ENCODE measurements around the gene IGF2. TPM values are rescaled to one million over a fixed set of nuclear protein-coding genes. Genes with fewer than 3 reads are reported as not detected.

IGF2 gene
- total RNA-seq, 1 donor from 2014 or later = 711 TPM

- Histone ChIP-seq H3K36me3 (ENCODE audit: control insufficient read depth in 3 of 3, insufficient read depth in 3 of 3, low read length in 3 of 3) (no peaks in the 10 kb centered on the region), H3K9me3 (ENCODE audit: control insufficient read depth in 3 of 3, low read length in 3 of 3) (no peaks in the 10 kb centered on the region), H3K27ac (ENCODE audit: low read depth, low read length) (no peak overlapping the region), H3K9ac (ENCODE audit: low read depth in 1 of 3, low read length in 3 of 3) (peak overlapping the region in 1 of 3 donors; percentile 33), H3K4me3 (ENCODE audit: low read length in 3 of 3) (no peak overlapping the region), H3K4me1 (ENCODE audit: control insufficient read depth in 3 of 3, insufficient read depth in 3 of 3, low read length in 3 of 3) (peaks cover 28 to 59% (median 55%) of the 10 kb centered on the region in 3 donors), H3K27me3 (ENCODE audit: control insufficient read depth in 3 of 3, insufficient read depth in 3 of 3, low read length in 3 of 3) (no peaks in the 10 kb centered on the region)
Observed at GRCh38 chr11:2094354-2095197, 44.6 kb downstream of the IGF2 start.

DNA sequence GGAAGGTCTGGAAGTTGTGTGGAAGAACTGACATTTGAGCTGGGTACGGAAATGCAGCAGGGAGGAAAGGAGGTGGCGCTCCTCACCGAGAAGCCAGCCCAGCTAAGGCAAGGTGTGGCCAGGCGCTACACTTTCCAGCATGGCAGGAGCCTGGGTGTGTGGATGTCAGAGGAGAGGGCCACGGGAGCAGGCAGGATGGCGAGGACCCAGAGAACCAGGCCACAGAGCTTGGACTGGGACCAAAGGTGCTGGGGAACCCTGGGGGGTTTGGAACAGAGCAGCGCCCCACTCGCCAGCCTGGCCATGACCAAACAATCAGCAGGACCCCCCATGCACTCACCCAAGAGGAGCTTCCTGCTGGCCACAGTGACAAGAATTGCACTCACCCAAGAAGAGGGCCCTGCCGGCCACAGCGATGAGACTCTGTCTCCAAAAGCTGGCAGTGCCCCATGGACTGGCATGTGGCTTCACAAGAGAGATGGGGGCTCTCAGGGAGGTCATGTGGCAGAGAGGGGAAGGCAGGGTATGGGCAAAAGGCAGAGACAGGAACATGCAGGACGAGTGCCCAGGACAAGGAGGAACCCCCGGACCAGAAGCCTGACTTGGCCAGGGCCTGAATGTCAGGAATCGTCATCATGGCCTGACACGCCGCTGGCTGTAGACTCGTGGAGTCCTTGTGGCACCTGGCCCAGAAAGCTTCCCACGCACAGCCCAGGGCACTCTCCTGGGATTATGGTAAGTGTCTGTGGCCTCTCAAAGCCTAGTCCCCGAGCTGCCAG, 45.4 kb downstream of the IGF2 start:
- no peaks in the 10 kb centered on the region for H3K27me3 ChIP-seq (ENCODE audit: control insufficient read depth in 3 of 3, insufficient read depth in 3 of 3, low read length in 3 of 3)
- peak overlapping the region; percentile 11 for H3K27ac ChIP-seq (ENCODE audit: low read depth, low read length)
- H3K4me3 ChIP-seq (ENCODE audit: low read length in 3 of 3) = no peak overlapping the region
- H3K36me3 ChIP-seq (ENCODE audit: control insufficient read depth in 3 of 3, insufficient read depth in 3 of 3, low read length in 3 of 3) = no peaks in the 10 kb centered on the region
- no peaks in the 10 kb centered on the region for H3K9me3 ChIP-seq (ENCODE audit: control insufficient read depth in 3 of 3, low read length in 3 of 3)
- peaks cover 27 to 51% (median 47%) of the 10 kb centered on the region in 3 donors for H3K4me1 ChIP-seq (ENCODE audit: control insufficient read depth in 3 of 3, insufficient read depth in 3 of 3, low read length in 3 of 3)
- peak overlapping the region in 1 of 3 donors; percentile 33 for H3K9ac ChIP-seq (ENCODE audit: low read depth in 1 of 3, low read length in 3 of 3)

DNA sequence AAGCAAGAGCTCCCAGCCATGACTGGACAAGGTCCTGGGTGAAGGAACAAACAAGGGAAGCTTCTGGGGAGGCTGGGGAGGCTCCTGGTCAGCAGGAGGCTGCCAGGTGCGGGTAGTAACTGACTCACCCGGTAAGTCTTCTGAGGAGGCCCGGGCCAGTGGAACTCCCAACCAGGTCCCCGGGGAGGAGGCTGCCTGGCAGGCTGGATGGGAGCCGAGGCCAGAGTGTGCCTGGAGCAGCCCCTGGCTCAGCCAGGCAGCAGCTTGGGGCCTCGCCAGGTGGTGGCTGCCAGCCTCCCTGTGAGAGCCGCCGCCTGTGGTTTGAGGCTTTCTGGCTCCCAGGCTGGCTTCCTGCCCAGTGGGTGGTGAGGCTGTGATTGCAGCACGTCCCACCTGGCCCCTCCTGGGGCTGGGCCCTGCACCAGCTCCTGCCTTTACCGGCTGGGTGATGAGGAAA, 46.2 kb downstream of the IGF2 start:
- Histone ChIP-seq H3K4me1 (ENCODE audit: control insufficient read depth in 3 of 3, insufficient read depth in 3 of 3, low read length in 3 of 3) (peaks cover 27 to 48% (median 41%) of the 10 kb centered on the region in 3 donors), H3K27me3 (ENCODE audit: control insufficient read depth in 3 of 3, insufficient read depth in 3 of 3, low read length in 3 of 3) (no peaks in the 10 kb centered on the region), H3K9ac (ENCODE audit: low read depth in 1 of 3, low read length in 3 of 3) (no peak overlapping the region), H3K36me3 (ENCODE audit: control insufficient read depth in 3 of 3, insufficient read depth in 3 of 3, low read length in 3 of 3) (no peaks in the 10 kb centered on the region), H3K4me3 (ENCODE audit: low read length in 3 of 3) (no peak overlapping the region), H3K9me3 (ENCODE audit: control insufficient read depth in 3 of 3, low read length in 3 of 3) (peaks cover 0 to under 1% (median 0%) of the 10 kb centered on the region in 3 donors), H3K27ac (ENCODE audit: low read depth, low read length) (peak overlapping the region; percentile 11)

GRCh38 chr11:2092464-2092910, 46.7 kb downstream of the IGF2 start:
- no peak overlapping the region for H3K4me3 ChIP-seq (ENCODE audit: low read length in 3 of 3)
- H3K36me3 ChIP-seq (ENCODE audit: control insufficient read depth in 3 of 3, insufficient read depth in 3 of 3, low read length in 3 of 3) = no peaks in the 10 kb centered on the region
- no peaks in the 10 kb centered on the region for H3K27me3 ChIP-seq (ENCODE audit: control insufficient read depth in 3 of 3, insufficient read depth in 3 of 3, low read length in 3 of 3)
- H3K9ac ChIP-seq (ENCODE audit: low read depth in 1 of 3, low read length in 3 of 3) = peak overlapping the region in 1 of 3 donors; percentile 16
- peaks cover 0 to 2% (median 0%) of the 10 kb centered on the region in 3 donors for H3K9me3 ChIP-seq (ENCODE audit: control insufficient read depth in 3 of 3, low read length in 3 of 3)
- H3K4me1 ChIP-seq (ENCODE audit: control insufficient read depth in 3 of 3, insufficient read depth in 3 of 3, low read length in 3 of 3) = peaks cover 23 to 44% (median 37%) of the 10 kb centered on the region in 3 donors
- no peak overlapping the region for H3K27ac ChIP-seq (ENCODE audit: low read depth, low read length)

- H3K36me3 ChIP-seq (ENCODE audit: control insufficient read depth in 3 of 3, insufficient read depth in 3 of 3, low read length in 3 of 3) = no peaks in the 10 kb centered on the region
- H3K4me1 ChIP-seq (ENCODE audit: control insufficient read depth in 3 of 3, insufficient read depth in 3 of 3, low read length in 3 of 3) = peaks cover 23 to 44% (median 34%) of the 10 kb centered on the region in 3 donors
- H3K27ac ChIP-seq (ENCODE audit: low read depth, low read length) = no peak overlapping the region
- peaks cover 0 to 2% (median 0%) of the 10 kb centered on the region in 3 donors for H3K9me3 ChIP-seq (ENCODE audit: control insufficient read depth in 3 of 3, low read length in 3 of 3)
- H3K27me3 ChIP-seq (ENCODE audit: control insufficient read depth in 3 of 3, insufficient read depth in 3 of 3, low read length in 3 of 3) = no peaks in the 10 kb centered on the region
- H3K4me3 ChIP-seq (ENCODE audit: low read length in 3 of 3) = no peak overlapping the region
- peak overlapping the region in 1 of 3 donors; percentile 16 for H3K9ac ChIP-seq (ENCODE audit: low read depth in 1 of 3, low read length in 3 of 3)
Observed at GRCh38 chr11:2091786-2092463, 47.3 kb downstream of the IGF2 start.

GRCh38 chr11:2091112-2091746, 48.0 kb downstream of the IGF2 start:
- Histone ChIP-seq H3K4me3 (ENCODE audit: low read length in 3 of 3) (no peak overlapping the region), H3K27ac (ENCODE audit: low read depth, low read length) (no peak overlapping the region), H3K27me3 (ENCODE audit: control insufficient read depth in 3 of 3, insufficient read depth in 3 of 3, low read length in 3 of 3) (peaks cover 0 to 4% (median 0%) of the 10 kb centered on the region in 3 donors), H3K4me1 (ENCODE audit: control insufficient read depth in 3 of 3, insufficient read depth in 3 of 3, low read length in 3 of 3) (peaks cover 23 to 38% (median 27%) of the 10 kb centered on the region in 3 donors), H3K9me3 (ENCODE audit: control insufficient read depth in 3 of 3, low read length in 3 of 3) (peaks cover 0 to 2% (median 0%) of the 10 kb centered on the region in 3 donors), H3K9ac (ENCODE audit: low read depth in 1 of 3, low read length in 3 of 3) (no peak overlapping the region), H3K36me3 (ENCODE audit: control insufficient read depth in 3 of 3, insufficient read depth in 3 of 3, low read length in 3 of 3) (no peaks in the 10 kb centered on the region)

GRCh38 chr11:2090172-2091111, 48.7 kb downstream of the IGF2 start:
- Histone ChIP-seq H3K4me3 (ENCODE audit: low read length in 3 of 3) (no peak overlapping the region), H3K9me3 (ENCODE audit: control insufficient read depth in 3 of 3, low read length in 3 of 3) (peaks cover 0 to 2% (median 0%) of the 10 kb centered on the region in 3 donors), H3K27ac (ENCODE audit: low read depth, low read length) (no peak overlapping the region), H3K9ac (ENCODE audit: low read depth in 1 of 3, low read length in 3 of 3) (no peak overlapping the region), H3K36me3 (ENCODE audit: control insufficient read depth in 3 of 3, insufficient read depth in 3 of 3, low read length in 3 of 3) (no peaks in the 10 kb centered on the region), H3K27me3 (ENCODE audit: control insufficient read depth in 3 of 3, insufficient read depth in 3 of 3, low read length in 3 of 3) (peaks cover 0 to 9% (median 0%) of the 10 kb centered on the region in 3 donors), H3K4me1 (ENCODE audit: control insufficient read depth in 3 of 3, insufficient read depth in 3 of 3, low read length in 3 of 3) (peaks cover 23 to 37% (median 25%) of the 10 kb centered on the region in 3 donors)

- Histone ChIP-seq H3K27ac (ENCODE audit: low read depth, low read length) (no peak overlapping the region), H3K4me3 (ENCODE audit: low read length in 3 of 3) (no peak overlapping the region), H3K27me3 (ENCODE audit: control insufficient read depth in 3 of 3, insufficient read depth in 3 of 3, low read length in 3 of 3) (peaks cover 3 to 13% (median 4%) of the 10 kb centered on the region in 3 donors), H3K36me3 (ENCODE audit: control insufficient read depth in 3 of 3, insufficient read depth in 3 of 3, low read length in 3 of 3) (no peaks in the 10 kb centered on the region), H3K9ac (ENCODE audit: low read depth in 1 of 3, low read length in 3 of 3) (no peak overlapping the region), H3K9me3 (ENCODE audit: control insufficient read depth in 3 of 3, low read length in 3 of 3) (peaks cover 0 to 2% (median 2%) of the 10 kb centered on the region in 3 donors), H3K4me1 (ENCODE audit: control insufficient read depth in 3 of 3, insufficient read depth in 3 of 3, low read length in 3 of 3) (peaks cover 23 to 31% (median 23%) of the 10 kb centered on the region in 3 donors)
Observed at GRCh38 chr11:2089536-2090165, 49.5 kb downstream of the IGF2 start.
